CD4-positive, CD25-positive, alpha-beta regulatory T cell (primary cell): Measurements from ENCODE around the gene KIT. TPM values are rescaled to one million over a fixed set of nuclear protein-coding genes. Genes with fewer than 3 reads are reported as not detected.

Experiments
- ATAC-seq, 2 donors: fragments of 150-1000 bp; cut with Tn5 transposase; one replicate each; pipeline ENCODE4 v1.10.0; 2021; ENCODE audit warnings: low read depth in 2 of 2, moderate number of reproducible peaks in 2 of 2, moderate library complexity in 1 of 2
- DNase-seq, 3 donors: peaks; one replicate each; pipeline versions ENCODE4 v3.0.0 to v3.0.0-alpha.2; 2012 to 2022; ENCODE audit warnings: mixed read lengths in 1 of 3
- H3K27ac ChIP-seq: one replicate; pipeline ENCODE4 v1.7.0; 2013; ENCODE audit warnings: mild to moderate bottlenecking, low read length; ENCODE audit not compliant: insufficient read depth, poor library complexity, severe bottlenecking
- H3K27me3 ChIP-seq: one replicate; pipeline ENCODE4 v1.7.0; 2013; ENCODE audit warnings: low read length; ENCODE audit not compliant: control insufficient read depth, insufficient read depth
- H3K36me3 ChIP-seq: one replicate; pipeline ENCODE4 v1.7.0; 2013; ENCODE audit warnings: mild to moderate bottlenecking, low read length, moderate library complexity; ENCODE audit not compliant: control insufficient read depth, insufficient read depth
- H3K4me1 ChIP-seq: 2 replicates; pipeline ENCODE4 v1.7.0; 2013; ENCODE audit warnings: mild to moderate bottlenecking, low read length; ENCODE audit not compliant: insufficient read depth, control insufficient read depth, poor library complexity, severe bottlenecking
- H3K4me3 ChIP-seq: one replicate; pipeline ENCODE4 v1.7.0; 2013; ENCODE audit warnings: low read depth, mild to moderate bottlenecking, low read length, moderate library complexity
- H3K9me3 ChIP-seq, 2 experiments: 1 replicate in 1 of 2; 2 replicates in 1 of 2; pipeline ENCODE4 v1.7.0; 2013; ENCODE audit warnings: low read length in 2 of 2, mild to moderate bottlenecking in 1 of 2, moderate library complexity in 1 of 2; ENCODE audit not compliant: control insufficient read depth in 2 of 2
- H3K27ac Mint-ChIP-seq, 3 donors: one replicate each; pipeline ENCODE4 v1.8.0; 2020 to 2022; ENCODE audit warnings: mild to moderate bottlenecking in 3 of 3, mixed read lengths in 3 of 3, moderate library complexity in 2 of 3
- H3K27me3 Mint-ChIP-seq: one replicate; pipeline ENCODE4 v1.8.0; 2022; ENCODE audit warnings: mild to moderate bottlenecking, mixed read lengths
- H3K36me3 Mint-ChIP-seq: one replicate; pipeline ENCODE4 v1.8.0; 2020; ENCODE audit warnings: mixed read lengths
- H3K4me1 Mint-ChIP-seq, 4 donors: one replicate each; pipeline ENCODE4 v1.8.0; 2020 to 2022; ENCODE audit warnings: mixed read lengths in 4 of 4, mild to moderate bottlenecking in 1 of 4
- H3K4me3 Mint-ChIP-seq, 4 donors: one replicate each; pipeline ENCODE4 v1.8.0; 2020 to 2022; ENCODE audit warnings: mild to moderate bottlenecking in 4 of 4, mixed read lengths in 4 of 4, moderate library complexity in 3 of 4
- H3K9me3 Mint-ChIP-seq, 7 donors: one replicate each; pipeline ENCODE4 v1.8.0; 2020 to 2022; ENCODE audit warnings: mixed read lengths in 7 of 7, mild to moderate bottlenecking in 3 of 7, moderate library complexity in 2 of 7
- polyA plus RNA-seq, 4 donors: library from polyadenylated mRNA; unstranded; fragments of 300-500 nt; fragmentation: Illumina TruSeq; gene quantifications; one replicate each; pipeline ENCODE4 v1.2.3, GENCODE V29; 2021
- total RNA-seq: library from RNA; stranded (reverse); gene quantifications from one replicate; pipeline ENCODE4 v1.2.3, GENCODE V29; 2022

Gene KIT
- total and polyA plus RNA-seq, 5 donors from 2014 or later = 0.49 TPM; not detected in 4

DNA sequence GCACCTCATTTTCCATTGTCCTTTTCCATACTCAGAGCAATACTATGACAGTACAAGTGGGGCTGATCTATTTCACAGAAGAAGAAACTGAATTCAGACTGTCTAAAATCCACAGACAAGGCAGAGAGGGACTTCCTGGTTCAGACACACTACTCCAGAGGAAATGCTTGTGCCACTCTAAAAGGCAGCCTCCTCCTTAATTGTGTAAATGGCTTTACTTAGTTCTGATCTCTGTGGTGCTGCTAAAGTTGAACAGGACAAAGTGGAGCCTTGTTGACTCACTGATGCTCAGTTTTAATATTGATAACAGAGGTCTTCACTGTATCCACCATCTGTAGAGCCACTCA lies 122.4 kb downstream of the KIT start:
- H3K27me3 ChIP-seq = no peaks in the 10 kb centered on the region
- no peak for ATAC-seq
- no peak overlapping the region for H3K27ac ChIP-seq
- H3K4me3 ChIP-seq = no peak overlapping the region
- no peaks in the 10 kb centered on the region for H3K4me1 Mint-ChIP-seq
- no peaks in the 10 kb centered on the region for H3K36me3 Mint-ChIP-seq
- H3K4me3 Mint-ChIP-seq = no peak overlapping the region
- peaks cover 0 to 2% (median 0%) of the 10 kb centered on the region in 7 donors for H3K9me3 Mint-ChIP-seq
- no peaks in the 10 kb centered on the region for H3K36me3 ChIP-seq
- H3K9me3 ChIP-seq = no peaks in the 10 kb centered on the region
- DNase-seq = no peak
- no peaks in the 10 kb centered on the region for H3K4me1 ChIP-seq
- H3K27ac Mint-ChIP-seq = no peak overlapping the region
- H3K27me3 Mint-ChIP-seq = no peaks in the 10 kb centered on the region

DNA sequence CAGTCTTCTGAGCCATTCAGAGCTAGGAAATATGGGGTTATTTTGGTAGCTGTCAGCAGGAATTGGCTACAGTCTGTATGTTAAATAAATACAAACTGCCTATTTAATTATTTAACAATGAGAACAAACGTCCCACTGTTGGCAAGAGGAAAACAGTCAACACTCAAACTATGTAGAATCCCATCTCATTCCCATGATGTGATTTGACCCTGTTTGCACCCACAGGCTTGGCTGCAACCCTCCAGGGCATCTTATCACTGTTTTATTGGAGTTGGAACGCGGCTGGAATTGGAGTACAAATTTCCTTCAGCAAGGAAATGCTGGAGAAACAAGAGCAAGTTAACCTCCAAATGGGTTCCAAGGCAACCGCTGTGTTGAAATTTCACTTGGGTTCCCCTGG lies 124.0 kb downstream of the KIT start:
- ATAC-seq = no peak
- Mint-ChIP-seq H3K4me3 (no peak overlapping the region), H3K27ac (no peak overlapping the region), H3K9me3 (peaks cover 0 to 1% (median 0%) of the 10 kb centered on the region in 7 donors), H3K36me3 (no peaks in the 10 kb centered on the region), H3K27me3 (no peaks in the 10 kb centered on the region), H3K4me1 (no peaks in the 10 kb centered on the region)
- Histone ChIP-seq H3K27me3 (no peaks in the 10 kb centered on the region), H3K27ac (no peak overlapping the region), H3K4me3 (no peak overlapping the region), H3K36me3 (no peaks in the 10 kb centered on the region), H3K4me1 (no peaks in the 10 kb centered on the region), H3K9me3 (no peaks in the 10 kb centered on the region)
- no peak for DNase-seq

GRCh38 chr4:54783402-54784110 lies 125.8 kb downstream of the KIT start:
- H3K4me3 ChIP-seq = no peak overlapping the region
- H3K4me1 ChIP-seq = no peaks in the 10 kb centered on the region
- Mint-ChIP-seq H3K4me1 (no peaks in the 10 kb centered on the region), H3K27me3 (no peaks in the 10 kb centered on the region), H3K9me3 (peaks cover 0 to 2% (median 0%) of the 10 kb centered on the region in 7 donors), H3K4me3 (no peak overlapping the region), H3K36me3 (no peaks in the 10 kb centered on the region), H3K27ac (no peak overlapping the region)
- H3K36me3 ChIP-seq = no peaks in the 10 kb centered on the region
- no peaks in the 10 kb centered on the region for H3K27me3 ChIP-seq
- no peak overlapping the region for H3K27ac ChIP-seq
- DNase-seq (no peak), ATAC-seq (no peak)
- H3K9me3 ChIP-seq = no peaks in the 10 kb centered on the region

GRCh38 chr4:54784161-54784671 lies 126.5 kb downstream of the KIT start:
- no peak overlapping the region for H3K4me3 Mint-ChIP-seq
- Histone ChIP-seq H3K4me3 (no peak overlapping the region), H3K4me1 (no peaks in the 10 kb centered on the region), H3K36me3 (no peaks in the 10 kb centered on the region), H3K27me3 (no peaks in the 10 kb centered on the region), H3K27ac (no peak overlapping the region), H3K9me3 (no peaks in the 10 kb centered on the region)
- no peaks in the 10 kb centered on the region for H3K27me3 Mint-ChIP-seq
- H3K9me3 Mint-ChIP-seq = peaks cover 0 to 2% (median 0%) of the 10 kb centered on the region in 7 donors
- DNase-seq (no peak), ATAC-seq (no peak)
- H3K4me1 Mint-ChIP-seq = no peaks in the 10 kb centered on the region
- no peaks in the 10 kb centered on the region for H3K36me3 Mint-ChIP-seq
- H3K27ac Mint-ChIP-seq = no peak overlapping the region
